ENCODE data around the gene TMEM88. TPM values are rescaled to one million over a fixed set of nuclear protein-coding genes. Genes with fewer than 3 reads are reported as not detected.

The TMEM88 gene
- total and polyA plus RNA-seq, 2 donors (not counting 3 experiments of a cell fraction or from before 2014, with no cell fraction given), result 53.4 to 165 TPM

DNA sequence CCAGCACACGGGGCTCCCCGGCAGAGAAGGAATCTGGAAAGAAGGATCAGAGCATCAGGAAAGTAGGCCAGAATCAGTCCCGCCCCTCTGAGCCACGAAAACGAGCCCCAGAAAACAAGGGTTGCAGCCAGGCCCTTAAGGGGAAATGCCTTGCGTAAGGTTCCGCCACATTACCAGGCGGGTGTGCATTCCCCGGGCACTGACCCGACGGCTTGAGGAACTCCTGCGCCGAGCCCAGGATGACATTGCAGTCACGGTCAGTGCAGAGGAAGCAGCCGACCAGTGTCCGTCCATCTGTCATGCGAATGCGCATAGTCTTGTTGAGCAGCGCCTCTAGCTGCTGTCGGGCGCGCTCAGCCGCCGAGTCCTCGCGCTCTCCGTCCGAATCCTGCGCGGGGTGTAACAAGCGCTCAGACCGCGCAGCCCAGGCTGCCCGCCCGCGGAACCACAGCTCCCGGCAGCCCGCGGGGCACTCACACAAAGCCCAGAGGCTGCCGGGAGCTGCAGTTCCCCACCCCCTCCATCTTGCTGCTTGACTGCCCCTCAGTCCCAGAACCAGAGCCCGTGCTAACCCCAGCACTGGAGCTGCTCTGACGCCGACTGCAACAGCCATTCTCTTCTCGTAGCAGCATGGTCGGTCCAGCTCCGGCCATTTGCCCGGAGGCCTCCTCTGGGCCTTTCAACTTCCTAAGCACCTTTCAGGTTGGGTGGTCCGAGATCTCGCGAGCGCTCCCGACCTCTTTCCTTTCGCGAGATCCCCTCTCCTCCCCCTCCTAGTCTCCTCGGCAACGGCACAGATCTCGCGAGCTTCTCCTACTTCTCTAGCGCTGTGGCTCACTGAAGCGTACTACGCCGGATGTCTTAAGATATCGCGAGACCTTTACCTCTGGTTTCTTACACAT is 2.2 kb downstream of the TMEM88 start, which contains the start of gene NAA38:
NAA38 (minus strand) TSS at position 749 of the 902 bp plus-strand sequence; CDS start at position 653, 96 bp downstream.
- H3K9me3 ChIP-seq (replicated peaks; ENCODE audit: control insufficient read depth, insufficient read depth, low read length), result no peaks in the 10 kb centered on the region
- peaks cover 2% of the 10 kb centered on the region for H4K20me1 ChIP-seq (replicated peaks; ENCODE audit: control insufficient read depth, extremely low read depth, insufficient read depth, low read length)
- H3K4me1 ChIP-seq (ENCODE audit: control insufficient read depth, extremely low read depth, insufficient read depth, low read length), result peaks cover 35% of the 10 kb centered on the region
- ChIA-PET CTCF (interaction anchor here (0.7 to 3.1 kb wide), 13 partner anchors 8 to 169 kb away, joined by 3 to 28 read pairs (median 4); partner anchors contain the start of genes CNTROB, KDM6B and WRAP53), POLR2A (interaction anchor here (0.8 to 1.4 kb wide), 3 partner anchors 12 to 133 kb away, joined by 3 to 12 read pairs (median 8); no protein-coding TSS in a partner anchor)
- H3K4me2 ChIP-seq (ENCODE audit: insufficient read depth, low read length), result peak within 1 kb of the TSS; percentile 92
- TF ChIP-seq EZH2 (IDR thresholded peaks at IDR 0.05; ENCODE audit: borderline replicate concordance, low read depth, low read length, severe bottlenecking), result no peak
- TF ChIP-seq POLR2A (IDR thresholded peaks at IDR 0.05; ENCODE audit: low read depth, low read length), result peak; percentile 84
- TF ChIP-seq CTCF (IDR thresholded peaks at IDR 0.05; ENCODE audit: extremely low read depth in 1 of 2, insufficient read depth in 1 of 2, low read depth in 1 of 2, low read length in 2 of 2), result peak; percentile 17 to 34
- TF ChIP-seq MYC (IDR thresholded peaks at IDR 0.05; ENCODE audit: low read depth, low read length), result no peak
- no peak for TF ChIP-seq JUN (IDR thresholded peaks at IDR 0.05; ENCODE audit: borderline replicate concordance, insufficient read depth, insufficient read length, low read depth)
- TF ChIP-seq GATA2 (IDR thresholded peaks at IDR 0.05; ENCODE audit: insufficient read depth, insufficient read length, low read depth, low read length), result no peak
- peak; percentile 93 for TF ChIP-seq POLR2AphosphoS5 (IDR thresholded peaks at IDR 0.05; ENCODE audit: insufficient read depth, low read depth, low read length)
- no peak for TF ChIP-seq MAX (IDR thresholded peaks at IDR 0.05; ENCODE audit: insufficient read depth, insufficient read length)
- peak within 1 kb of the TSS; percentile 96 for H3K9ac ChIP-seq (replicated peaks; ENCODE audit: extremely low read depth, insufficient read depth, low read length)
- H3K36me3 ChIP-seq (ENCODE audit: control insufficient read depth in 2 of 2, extremely low read depth in 1 of 2, insufficient read depth in 2 of 2, low read length in 2 of 2), result peaks cover 0 to 8% of the 10 kb centered on the region in 2 experiments
- intact Hi-C loops (cut with micrococcal nuclease) (loop anchor here (1.0 to 10.0 kb wide), 8 partner anchors 13 to 832 kb away; partner anchors contain the start of genes BCL6B, CNTROB, PHF23 and WRAP53), dilution Hi-C loops (cut with MboI; ENCODE audit: extremely low pct_ligation_motif_present, low sequenced_read_pairs) (no loop called here)
- peak; percentile 99 for FAIRE-seq
- no peaks in the 10 kb centered on the region for H3K9me1 ChIP-seq (replicated peaks; ENCODE audit: control insufficient read depth, extremely low read depth, insufficient read depth, low read length)
- H3K4me3 ChIP-seq (replicated peaks in 1 of 3; ENCODE audit: insufficient read depth in 1 of 3, low read depth in 1 of 3, low read length in 3 of 3), result peak within 1 kb of the TSS; percentile 53 to 78 (median 54)
- no peaks in the 10 kb centered on the region for H3K27me3 ChIP-seq (ENCODE audit: control insufficient read depth in 2 of 2, insufficient read depth in 2 of 2, low read length in 2 of 2)
- TSS peak; percentile 88 for BruUV-seq (replicated peaks)
- peak within 1 kb of the TSS; percentile 96 for H3K27ac ChIP-seq (ENCODE audit: insufficient read depth, low read depth, low read length)
- H2AFZ ChIP-seq (ENCODE audit: low read depth, low read length), result peak within 1 kb of the TSS; percentile 60
- peak; percentile 99 for DNase-seq (ENCODE audit: low read depth, low spot score)
- H3K79me2 ChIP-seq (ENCODE audit: control insufficient read depth, insufficient read depth, low read length), result peaks cover 2% of the 10 kb centered on the region

Measured in endothelial cell of umbilical vein (primary cell).